GM18870 (cell line): ENCODE measurements around the gene GPATCH8.
"Not testable (repeated sequence)": the region's sequence is repeated elsewhere in the genome, so short reads cannot be mapped to it uniquely, and the experiment has no call there.

Experiments used
- ATAC-seq: cut with Tn5 transposase; IDR thresholded peaks from one replicate; pipeline ENCODE4 v1.9.1; 2021; ENCODE audit warnings: moderate library complexity; ENCODE audit not compliant: unreplicated experiment

GPATCH8 gene

DNA sequence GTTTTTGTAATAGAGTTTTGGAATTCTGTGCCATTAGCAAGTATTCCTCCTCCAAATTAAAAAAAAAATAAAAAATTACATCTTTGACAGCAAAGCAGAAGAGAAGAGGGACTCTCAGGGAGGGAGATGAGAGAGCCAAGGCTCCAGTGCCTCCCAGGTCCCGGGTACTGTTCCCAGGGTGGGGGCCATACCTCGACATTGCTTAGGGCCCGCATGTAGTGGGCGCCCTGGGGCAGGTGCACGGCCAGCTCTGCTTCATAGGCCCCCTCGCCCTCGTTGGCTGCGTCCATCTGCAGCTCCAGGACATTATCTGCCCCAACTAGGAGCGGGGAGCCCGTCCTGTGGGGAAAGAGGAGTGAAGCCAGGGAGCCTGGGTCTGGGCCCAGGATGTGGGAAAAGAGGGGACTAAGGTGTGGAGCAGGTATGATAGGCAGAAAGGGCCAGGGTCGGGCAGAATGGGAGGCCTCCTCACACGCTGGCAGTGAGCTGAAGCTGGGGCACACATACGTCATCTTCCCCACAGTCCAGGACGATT is 125.0 kb downstream of the GPATCH8 start:
- ATAC-seq, result no peak

DNA sequence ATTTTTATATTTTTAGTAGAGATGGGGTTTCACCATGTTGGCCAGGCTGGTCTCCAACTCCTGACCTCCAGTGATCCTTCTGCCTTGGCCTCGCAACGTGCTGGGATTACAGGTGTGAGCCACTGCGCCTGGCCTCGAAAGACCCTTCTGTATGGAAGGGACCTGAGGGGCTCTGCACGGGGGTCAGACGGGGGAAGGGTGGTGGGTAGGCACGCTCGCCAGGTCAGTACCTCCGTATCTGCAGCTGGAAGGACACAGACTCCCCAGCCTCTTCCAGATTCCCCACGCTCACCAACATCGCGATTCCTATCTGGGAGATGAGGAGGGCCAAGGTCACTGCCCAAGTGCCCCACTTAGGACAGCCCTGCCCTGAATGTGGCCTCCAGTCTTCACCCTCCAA is 126.4 kb downstream of the GPATCH8 start:
- ATAC-seq, result no peak

DNA sequence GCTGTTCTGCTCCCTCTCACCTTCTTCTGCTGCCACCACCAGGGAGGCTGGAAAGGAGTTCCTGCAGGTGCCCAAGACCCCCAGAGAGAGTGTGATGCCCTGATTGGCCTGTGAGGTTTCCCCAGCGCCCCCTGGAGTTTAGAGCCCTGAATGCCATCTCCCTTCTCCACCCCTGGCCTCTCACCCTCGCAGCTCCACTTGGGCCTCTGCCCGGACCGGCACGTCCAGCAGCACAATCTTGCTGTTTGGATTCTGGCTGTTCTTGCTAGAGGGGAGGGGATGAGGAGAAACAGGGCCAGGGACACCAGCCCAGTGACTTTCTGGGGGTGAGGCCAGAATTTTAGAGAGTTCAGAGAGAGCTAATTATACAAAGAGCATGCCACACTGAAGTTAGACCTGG is 127.1 kb downstream of the GPATCH8 start:
- no peak for ATAC-seq

DNA sequence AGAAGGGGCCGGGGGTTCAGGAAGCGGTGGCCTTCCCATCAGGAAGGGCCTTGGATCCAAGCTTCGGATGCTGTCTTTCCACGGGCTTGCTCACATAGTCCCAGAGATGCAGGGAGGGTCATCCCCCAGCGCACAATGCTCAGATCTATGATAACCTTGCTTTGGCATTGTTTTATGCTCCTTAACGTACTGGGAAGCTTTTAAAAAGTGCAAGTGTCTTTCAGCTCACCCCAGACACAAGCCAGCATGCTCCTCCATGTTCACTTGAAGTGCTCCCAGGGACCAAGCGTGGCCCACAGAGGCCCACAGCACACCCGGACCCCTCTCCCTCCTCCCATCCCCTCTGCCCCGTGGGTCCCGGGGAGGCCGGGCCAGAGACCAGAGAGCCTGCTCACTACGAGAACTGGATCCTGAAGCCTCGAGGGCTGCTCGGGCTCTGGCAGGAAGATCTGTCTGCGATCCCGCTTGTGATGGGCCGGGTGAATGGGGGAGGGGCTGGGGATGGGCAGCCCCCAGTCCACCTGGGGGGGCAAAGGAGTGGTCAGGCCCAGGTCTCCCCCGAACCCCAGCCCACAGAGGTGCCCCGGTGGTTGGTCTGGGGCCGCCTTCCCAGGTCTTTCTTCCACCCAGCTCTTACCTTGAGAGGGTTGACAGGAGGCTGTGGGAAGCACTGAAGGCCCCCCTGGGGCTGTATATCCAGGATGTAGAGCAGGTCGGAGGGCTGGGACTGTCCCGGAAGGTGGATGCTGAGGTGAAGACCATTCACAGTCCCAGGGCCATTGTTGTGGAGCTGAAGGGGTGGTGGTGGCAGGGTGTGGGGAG is 127.8 kb downstream of the GPATCH8 start:
- ATAC-seq, result no peak

DNA sequence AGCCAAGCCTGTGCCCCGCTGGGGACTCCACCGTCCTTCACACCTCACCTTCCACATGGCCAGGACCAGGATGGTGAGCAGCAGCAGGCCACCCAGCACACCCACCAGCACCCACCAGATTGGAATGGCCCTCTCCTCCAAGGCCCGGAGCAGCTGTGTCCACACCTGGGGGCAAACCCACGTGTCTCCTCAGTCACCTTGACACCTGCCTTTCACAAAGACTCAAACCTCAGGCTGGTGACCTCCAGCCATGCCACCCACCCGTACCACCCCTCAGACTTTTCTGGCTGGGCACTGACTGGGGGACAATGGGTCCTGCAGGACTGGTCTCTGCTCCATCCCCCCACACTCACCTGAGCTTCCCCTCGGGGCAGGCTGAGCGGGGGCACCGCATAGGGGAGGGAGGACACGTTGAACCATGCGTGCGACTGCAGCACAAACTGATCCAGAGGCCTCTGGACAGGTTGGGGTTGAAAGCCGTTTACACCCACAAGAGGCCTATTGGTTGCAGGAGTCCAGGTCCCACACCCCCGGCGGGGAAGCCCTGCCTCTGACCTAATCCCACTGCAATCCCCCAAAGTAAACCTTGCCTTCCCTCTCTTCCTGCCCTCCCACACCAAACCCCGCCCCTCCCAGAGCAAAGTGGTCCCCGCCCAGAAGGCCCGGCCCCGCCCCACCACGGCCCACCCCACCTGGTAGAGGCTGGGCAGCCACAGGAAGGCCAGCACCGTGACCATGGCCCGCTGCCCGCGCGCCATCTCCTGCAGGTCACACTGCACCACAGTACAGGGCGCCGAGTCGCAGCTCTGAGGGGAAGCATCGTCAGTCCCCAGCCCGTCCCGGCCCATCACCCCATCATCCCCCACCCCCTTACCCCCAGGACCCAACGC is 128.7 kb downstream of the GPATCH8 start:
- no peak for ATAC-seq

DNA sequence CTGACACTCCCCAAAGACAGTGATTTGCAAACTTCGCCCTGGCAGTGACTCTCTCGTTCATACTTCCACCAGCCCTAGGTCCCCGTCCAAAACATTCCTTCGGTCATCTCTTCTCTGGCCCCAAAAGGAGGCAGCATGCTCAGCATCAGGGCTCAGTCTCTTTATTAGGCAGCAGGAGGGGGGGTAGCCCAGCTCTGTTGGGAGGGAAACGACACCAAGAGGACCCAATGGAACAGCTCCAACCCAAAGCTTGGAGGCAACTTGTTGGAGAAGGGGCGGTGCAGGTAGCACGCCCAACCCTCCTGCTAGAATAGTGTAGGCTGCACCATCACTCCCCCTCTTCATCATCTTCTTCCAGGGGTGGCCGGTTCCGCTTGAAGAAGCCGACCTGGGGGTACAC is 131.2 kb downstream of the GPATCH8 start:
- ATAC-seq, result no peak

DNA sequence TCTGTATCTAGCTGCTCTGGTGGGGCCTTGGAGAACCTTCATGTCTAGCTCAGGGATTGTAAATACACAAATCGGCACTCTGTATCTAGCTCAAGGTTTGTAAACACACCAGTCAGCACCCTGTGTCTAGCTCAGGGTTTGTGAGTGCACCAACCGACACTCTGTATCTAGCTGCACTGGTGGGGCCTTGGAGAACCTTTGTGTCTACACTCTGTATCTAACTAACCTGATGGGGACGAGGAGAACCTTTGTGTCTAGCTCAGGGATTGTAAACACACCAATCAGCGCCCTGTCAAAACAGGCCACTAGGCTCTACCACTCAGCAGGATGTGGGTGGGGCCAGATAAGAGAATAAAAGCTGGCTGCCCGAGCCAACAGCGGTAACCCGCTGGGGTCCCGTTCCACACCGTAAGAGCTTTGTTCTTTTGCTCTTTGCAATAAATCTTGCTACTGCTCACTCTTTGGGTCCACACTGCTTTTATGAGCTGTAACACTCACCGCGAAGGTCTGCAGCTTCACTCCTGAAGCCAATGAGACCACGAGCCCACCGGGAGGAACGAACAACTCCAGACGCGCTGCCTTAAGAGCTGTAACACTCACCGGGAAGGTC is 133.7 kb downstream of the GPATCH8 start:
- not testable (repeated sequence) for ATAC-seq

DNA sequence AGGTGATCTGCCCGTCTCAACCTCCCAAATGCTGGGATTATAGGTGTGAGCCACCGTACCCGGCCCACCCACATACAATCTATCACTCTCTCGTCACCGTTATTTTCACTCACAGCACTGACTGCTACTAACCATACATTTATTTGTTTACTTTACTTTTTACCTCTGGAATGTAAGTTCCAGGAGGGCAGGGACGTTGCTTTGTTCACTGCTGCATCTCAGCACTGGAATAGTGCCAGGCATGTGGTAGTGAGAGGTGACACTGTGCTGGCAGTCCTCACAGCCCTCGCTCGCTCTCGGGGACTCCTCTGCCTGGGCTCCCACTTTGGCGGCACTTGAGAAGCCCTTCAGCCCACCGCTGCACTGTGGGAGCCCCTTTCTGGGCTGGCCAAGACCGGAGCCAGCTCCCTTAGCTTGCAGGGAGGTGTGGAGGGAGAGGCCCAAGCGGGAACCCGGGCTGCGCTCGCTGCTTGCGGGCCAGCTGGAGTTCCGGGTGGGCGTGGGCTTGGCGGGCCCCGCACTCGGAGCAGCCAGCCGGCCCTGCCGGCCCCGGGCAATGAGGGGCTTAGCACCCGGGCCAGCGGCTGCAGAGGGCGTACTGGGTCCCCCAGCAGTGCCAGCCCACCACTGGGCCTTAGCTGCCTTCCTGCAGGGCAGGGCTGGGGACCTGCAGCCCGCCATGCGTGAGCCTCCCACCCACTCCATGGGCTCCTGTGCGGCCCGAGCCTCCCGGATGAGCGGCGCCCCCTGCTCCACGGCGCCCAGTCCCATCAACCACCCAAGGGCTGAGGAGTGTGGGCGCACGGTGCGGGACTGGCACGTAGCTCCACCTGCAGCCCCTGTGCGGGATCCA is 134.6 kb downstream of the GPATCH8 start:
- not testable (repeated sequence) for ATAC-seq

DNA sequence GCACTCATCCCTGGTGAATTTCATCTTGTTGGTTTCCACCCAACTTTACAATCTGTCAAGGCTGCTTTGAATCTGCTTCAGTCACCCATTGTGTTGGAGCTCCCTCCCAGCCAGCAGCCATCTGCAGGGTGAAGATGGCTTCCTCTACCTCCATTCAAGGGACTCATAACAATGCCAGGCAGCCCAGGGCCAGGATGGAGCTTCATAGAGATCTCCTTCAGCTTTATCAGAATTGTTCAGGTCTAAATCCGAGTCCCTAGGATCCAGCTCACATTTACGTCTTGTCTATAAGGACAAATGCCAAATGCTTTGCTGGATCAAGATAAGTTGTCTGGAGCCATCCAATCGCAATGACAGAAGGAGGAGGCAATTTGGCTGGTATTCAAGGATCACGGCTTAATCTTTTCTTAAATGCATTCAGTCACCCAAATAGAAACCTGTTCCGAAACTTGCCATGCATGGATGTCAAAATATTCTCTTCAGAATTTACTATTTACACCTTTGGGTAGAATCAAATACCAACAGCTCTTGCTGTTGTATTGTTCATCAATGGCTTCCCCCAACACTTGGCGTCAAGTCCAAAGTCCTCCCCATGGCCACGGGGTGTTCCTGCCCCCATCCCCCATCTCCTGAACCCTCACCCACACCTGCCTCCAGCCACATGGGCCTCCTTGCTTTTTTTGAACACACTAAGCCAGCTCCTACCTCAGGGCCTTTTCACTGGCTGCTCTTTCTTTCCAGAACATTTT is 135.8 kb downstream of the GPATCH8 start:
- no peak for ATAC-seq

DNA sequence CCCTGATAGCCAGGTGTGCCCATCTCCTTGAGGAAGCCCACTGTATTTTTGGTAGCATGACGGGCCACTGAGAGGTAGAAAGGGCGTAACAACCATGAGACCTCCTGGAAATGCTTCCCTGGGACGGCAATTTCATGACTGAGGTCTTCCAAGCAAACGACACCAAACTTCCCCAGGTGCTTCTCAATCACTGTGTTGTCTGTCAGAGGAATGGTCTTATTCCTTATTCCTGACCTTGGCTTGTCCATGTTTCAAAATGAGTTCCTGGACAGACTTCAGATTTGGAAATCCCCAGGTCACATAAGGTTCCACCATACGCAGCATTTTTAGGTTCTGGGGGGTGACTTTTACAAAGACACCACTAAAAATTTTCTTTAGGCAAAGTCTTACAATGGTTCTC is 138.2 kb downstream of the GPATCH8 start:
- not testable (repeated sequence) for ATAC-seq

DNA sequence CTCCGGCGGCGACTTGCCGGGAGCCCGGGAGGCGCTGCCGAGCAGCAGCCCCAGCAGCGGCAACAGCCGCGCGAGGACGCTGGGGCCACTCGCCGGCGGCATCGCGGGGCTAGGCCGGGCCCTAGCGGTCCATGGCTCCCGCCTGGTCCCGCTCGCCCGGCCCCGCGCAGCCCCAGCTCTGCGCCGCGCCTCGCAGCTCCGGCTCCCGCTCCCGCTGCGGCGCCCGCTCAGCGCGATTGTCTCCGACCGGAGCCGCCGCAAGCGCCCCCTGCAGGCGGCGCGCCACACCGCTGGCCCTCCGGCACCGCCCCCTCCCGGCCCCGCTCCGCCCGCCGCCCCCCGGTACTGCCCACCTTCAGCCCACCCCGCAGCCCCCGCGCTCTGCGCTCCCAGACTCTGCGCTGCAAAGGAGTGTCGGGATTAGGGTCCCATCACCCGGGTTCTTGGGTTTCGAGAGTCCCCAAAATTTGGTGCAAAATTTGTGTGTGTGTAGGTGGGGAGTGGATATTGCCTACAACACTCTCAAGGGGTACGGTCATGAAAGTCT is 139.5 kb downstream of the GPATCH8 start, which contains the start of gene FAM171A2:
Gene FAM171A2 (minus strand): TSS at position 241 of the 547 bp plus-strand sequence. CDS start 139 bp downstream, at position 102.
- no peak for ATAC-seq

DNA sequence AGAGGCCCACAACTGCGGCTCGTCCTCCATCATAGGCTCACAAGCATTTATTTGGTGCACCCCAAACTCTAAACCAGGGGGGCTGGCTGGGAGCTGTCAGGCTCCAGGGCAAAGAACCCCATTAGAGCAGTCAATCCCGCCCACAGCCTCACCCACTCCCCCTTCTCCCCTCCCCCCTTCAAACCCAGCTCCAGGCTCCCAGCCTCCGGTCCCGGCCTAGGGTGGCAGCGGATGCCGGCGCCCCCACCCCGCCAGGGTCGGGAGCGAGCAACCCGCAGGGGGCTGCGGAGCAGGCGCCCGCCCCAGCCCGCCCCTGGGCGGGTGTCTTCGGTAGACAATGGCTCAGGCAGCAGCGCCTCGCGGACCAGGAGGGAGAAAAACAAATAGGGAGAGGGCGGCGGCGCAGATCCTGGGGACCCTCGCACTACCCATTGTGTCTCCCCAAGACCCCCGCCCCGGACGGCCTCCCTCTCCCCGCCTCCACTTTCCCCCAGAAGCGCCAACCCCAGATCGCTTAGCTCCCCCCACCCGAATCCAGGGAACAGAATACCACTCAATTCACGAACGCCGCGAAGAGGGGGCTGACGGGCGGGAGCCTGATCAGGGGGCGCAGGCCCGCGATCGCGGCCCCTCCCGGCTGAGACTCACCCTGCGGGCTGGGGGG is 140.1 kb downstream of the GPATCH8 start:
- no peak for ATAC-seq

DNA sequence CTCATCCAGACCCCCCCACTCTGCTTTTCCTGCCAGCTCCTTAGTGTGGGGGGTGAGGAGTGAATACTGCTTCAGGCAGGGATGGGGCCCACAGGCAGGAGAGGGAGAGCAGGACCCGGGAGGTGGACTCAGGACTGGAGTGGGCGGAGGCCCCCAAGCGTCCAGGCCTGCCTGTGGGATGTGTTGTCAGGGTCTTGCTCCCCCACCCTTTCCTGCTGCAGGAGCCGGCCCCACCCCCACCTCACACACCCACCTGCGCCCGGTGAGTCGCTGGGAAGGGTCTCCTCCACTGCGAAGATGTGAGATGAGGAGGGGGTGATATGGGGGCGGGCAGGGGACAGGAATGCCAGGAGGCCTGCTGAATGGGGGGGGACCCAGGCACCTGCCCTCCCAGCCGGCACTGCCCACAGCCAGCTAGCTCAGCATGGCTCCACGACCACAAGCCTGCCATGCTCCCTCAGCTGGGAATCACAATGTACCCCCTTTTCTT is 140.7 kb downstream of the GPATCH8 start:
- ATAC-seq, result no peak

DNA sequence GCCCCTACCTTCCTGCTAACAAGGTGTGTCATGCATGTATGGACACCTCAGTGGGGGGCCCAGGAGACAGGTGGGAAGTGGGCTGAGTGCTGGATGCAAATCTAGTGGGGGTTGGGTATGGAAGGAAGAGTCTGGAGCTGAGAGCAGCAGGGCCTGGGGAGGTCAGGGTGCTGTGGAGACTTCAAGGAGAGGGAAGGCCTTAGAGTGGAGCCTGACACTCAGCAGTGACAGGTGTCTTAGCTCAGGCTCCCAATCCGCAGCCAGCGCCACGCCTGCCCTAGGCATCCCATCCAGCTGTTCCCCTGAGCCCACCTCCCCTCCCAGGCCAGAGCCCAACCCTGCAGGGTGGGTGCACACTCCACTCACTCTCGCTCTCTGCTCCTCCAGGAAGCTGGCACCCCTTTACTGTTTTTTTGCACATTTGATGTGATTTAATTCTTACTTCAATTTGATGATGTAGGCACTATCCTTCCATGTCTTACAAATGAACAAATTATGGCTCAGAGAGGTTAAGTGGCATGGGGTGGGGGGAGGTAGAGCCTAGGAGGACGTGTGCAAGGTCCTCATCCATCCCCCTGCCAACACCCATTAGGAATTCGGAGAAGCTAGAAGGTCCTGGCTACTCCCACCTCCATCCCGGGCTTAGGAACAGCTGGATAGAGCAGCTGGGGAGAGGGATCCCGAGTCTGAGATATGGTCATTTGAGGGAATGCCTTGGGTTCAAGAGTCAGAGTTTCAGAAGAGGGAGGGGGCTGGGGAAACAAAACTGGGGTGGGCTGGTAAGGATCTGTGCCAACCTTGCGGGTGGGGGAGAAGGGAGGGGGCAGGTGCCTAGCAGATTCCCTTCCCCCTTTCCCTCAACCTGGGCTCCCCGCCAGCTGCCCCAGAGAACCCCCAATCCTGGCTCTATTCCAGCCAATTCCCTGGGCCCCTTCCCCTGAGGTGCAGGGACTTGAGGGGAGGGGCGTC is 141.6 kb downstream of the GPATCH8 start:
- no peak for ATAC-seq

DNA sequence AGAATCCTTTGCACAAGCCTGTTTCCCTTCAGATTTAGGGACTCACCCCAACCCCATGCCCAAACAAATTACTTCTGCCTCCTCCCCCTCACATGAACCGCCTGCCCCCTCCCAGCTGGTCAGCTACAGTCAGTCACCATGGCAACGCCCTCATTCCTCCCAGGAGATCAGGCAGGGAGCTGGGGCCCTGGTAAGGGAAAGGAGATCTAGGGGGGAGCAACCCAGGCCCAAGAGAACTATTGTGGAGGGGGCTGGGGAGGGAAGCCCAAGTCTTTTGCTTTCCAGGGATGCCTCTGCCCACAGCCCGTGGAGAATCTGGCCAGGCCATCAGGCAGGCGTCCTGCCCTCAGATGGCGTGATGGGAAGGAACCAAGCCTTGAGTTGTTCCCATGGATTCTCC is 142.4 kb downstream of the GPATCH8 start:
- no peak for ATAC-seq

DNA sequence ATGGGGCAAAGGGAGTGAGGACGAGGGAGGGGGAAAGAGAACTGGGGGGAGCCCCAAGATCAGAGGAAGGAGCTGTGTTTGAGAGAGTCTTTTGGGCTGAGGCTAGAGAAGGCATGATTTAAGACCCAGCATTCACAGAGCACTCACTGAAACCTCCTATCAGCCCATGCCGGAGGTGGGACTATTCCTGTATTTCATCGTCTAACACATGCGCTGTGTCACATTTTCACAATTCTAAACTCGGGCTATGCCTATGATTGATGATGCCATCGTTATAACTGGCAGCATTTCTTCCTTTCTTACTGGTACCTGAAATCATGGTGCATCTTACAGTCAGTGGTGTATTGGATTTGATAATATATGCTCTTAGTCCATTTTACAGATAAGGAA is 143.1 kb downstream of the GPATCH8 start:
- no peak for ATAC-seq

DNA sequence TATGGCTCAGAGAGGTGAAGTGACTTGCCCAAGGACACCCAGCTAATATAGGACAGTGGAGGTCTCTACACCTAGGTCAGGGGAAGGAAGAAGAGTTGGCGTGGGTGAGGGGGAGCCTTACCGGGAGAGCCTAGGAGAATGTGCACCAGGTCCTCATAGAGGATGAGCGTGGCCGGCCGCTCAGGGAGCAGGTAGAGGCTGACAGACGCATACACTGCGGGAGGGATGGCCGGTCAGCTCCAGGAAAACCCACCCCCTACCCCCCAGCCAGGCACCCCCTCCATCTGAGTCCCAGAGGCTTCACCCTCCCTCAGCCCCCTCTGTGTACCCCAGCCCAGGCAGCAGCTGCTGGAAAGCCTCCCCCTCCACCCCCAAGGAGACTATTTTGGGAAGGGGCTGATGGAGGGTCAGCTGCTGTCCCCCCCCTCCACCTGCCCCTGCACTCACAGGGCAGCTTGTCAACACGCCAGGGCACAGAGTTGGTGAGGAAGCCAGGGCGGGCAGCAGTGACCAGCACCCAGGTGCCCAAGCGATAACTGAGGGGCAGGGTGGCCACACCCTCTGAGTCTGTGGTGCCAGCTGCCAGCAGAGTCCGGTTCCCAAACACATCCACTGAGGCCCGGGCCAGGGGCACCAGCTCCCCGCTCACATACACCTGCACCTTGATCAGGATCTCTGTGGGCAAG is 143.6 kb downstream of the GPATCH8 start:
- ATAC-seq, result no peak
